K562 (cell line): Measurements from ENCODE around the gene MYO3A. TPM values are rescaled to one million over a fixed set of nuclear protein-coding genes. Genes with fewer than 3 reads are reported as not detected.

ENCODE experiments used
- ATAC-seq: fragments of 200-7000 bp; cut with Tn5 transposase; 3 replicates; pipeline ENCODE4 v1.9.1; 2020; ENCODE audit warnings: moderate library complexity
- BruUV-seq: library from RNA; stranded (reverse); fragments of 400-500 nt; replicated peaks from 2 replicates; lab custom pipeline; 2021; lab: Mats Ljungman, UMichigan
- CTCF ChIA-PET: fragments of 300-600 bp; formaldehyde crosslinking; extraction: SDS; loops from one replicate; lab custom pipeline; 2021; ENCODE audit warnings: low intra/inter-chr PET ratio; lab: Yijun Ruan, JAX
- POLR2A ChIA-PET: fragments of 300-600, 350-650 bp; sonication (Branson Sonifier 250); formaldehyde crosslinking; extraction: SDS; loops from one replicate; lab custom pipeline; 2021; ENCODE audit warnings: antibody characterized with exemption, inconsistent platforms; lab: Yijun Ruan, JAX
- DNase-seq, 4 experiments: peaks; one replicate each; pipeline versions ENCODE4 v3.0.0 to v3.0.0-alpha.2; 2011 to 2018; ENCODE audit warnings: low spot score in 3 of 4, mixed read lengths in 3 of 4; ENCODE audit errors: extremely low read depth in 1 of 4
- FAIRE-seq: peaks from 2 replicates; lab custom pipeline; 2011; peaks lifted over from hg19 to GRCh38; lab: Jason Lieb, UNC
- H2AFZ ChIP-seq: 2 replicates; pipeline ENCODE4 v1.6.0; 2011; ENCODE audit warnings: low read depth, low read length, control low read depth, inconsistent platforms
- H3K27ac ChIP-seq: fragments of 200-600 bp; 3 replicates; pipeline ENCODE4 v1.8.0; 2011; ENCODE audit warnings: low read depth, mild to moderate bottlenecking, control low read depth, inconsistent platforms, low read length, moderate library complexity, mixed read lengths; ENCODE audit errors: extremely low read depth
- H3K27me3 ChIP-seq, 2 experiments: fragments of 300-600 bp in 1 of 2; 2 replicates in 1 of 2; 3 replicates in 1 of 2; pipeline versions ENCODE4 v1.6.0 to v1.8.0; 2011; ENCODE audit warnings: inconsistent platforms in 2 of 2, low read length in 2 of 2, mild to moderate bottlenecking in 1 of 2, mixed read lengths in 1 of 2, moderate library complexity in 1 of 2; ENCODE audit not compliant: control insufficient read depth in 2 of 2, insufficient read depth in 2 of 2
- H3K36me3 ChIP-seq: fragments of 300-600 bp; 3 replicates; pipeline ENCODE4 v1.8.0; 2011; ENCODE audit warnings: mild to moderate bottlenecking, low read length, inconsistent platforms; ENCODE audit not compliant: control insufficient read depth, insufficient read depth
- H3K4me1 ChIP-seq, 2 experiments: fragments of 200-600 bp in 1 of 2; replicated peaks in 1 of 2; 2 replicates in 1 of 2; 3 replicates in 1 of 2; pipeline versions ENCODE4 v1.5.1 to v1.8.0; 2011; ENCODE audit warnings: inconsistent platforms in 2 of 2, low read length in 2 of 2, mild to moderate bottlenecking in 1 of 2, mixed read lengths in 1 of 2, moderate library complexity in 1 of 2; ENCODE audit not compliant: control insufficient read depth in 2 of 2, insufficient read depth in 2 of 2
- H3K4me2 ChIP-seq: 2 replicates; pipeline ENCODE4 v1.6.1; 2011; ENCODE audit warnings: low read length, control low read depth, inconsistent platforms, mixed read lengths; ENCODE audit not compliant: insufficient read depth
- H3K4me3 ChIP-seq: fragments of 200-600 bp; sonication (generic), shearing (Covaris generic); 2 replicates; pipeline ENCODE4 v1.5.1; 2016; ENCODE audit warnings: control low read depth, inconsistent platforms
- H3K79me2 ChIP-seq: fragments of 200-600 bp; 3 replicates; pipeline ENCODE4 v1.8.0; 2011; ENCODE audit warnings: low read length, inconsistent platforms; ENCODE audit not compliant: control insufficient read depth, insufficient read depth
- H3K9ac ChIP-seq, 2 experiments: 2 replicates each; pipeline versions ENCODE4 v1.6.0 to v1.6.1; 2011; ENCODE audit warnings: low read depth in 2 of 2, low read length in 2 of 2, control low read depth in 1 of 2, inconsistent platforms in 1 of 2, mild to moderate bottlenecking in 1 of 2, mixed read lengths in 1 of 2; ENCODE audit not compliant: insufficient read depth in 1 of 2
- H3K9me1 ChIP-seq: one replicate; pipeline ENCODE4 v1.6.0; 2011; ENCODE audit warnings: inconsistent platforms, mild to moderate bottlenecking, low read length, moderate library complexity; ENCODE audit not compliant: control insufficient read depth, insufficient read depth
- H3K9me3 ChIP-seq: replicated peaks from 2 replicates; pipeline ENCODE4 v1.5.1; 2011; ENCODE audit warnings: low read depth, low read length, inconsistent platforms; ENCODE audit not compliant: control insufficient read depth, insufficient read depth
- H4K20me1 ChIP-seq: replicated peaks from 2 replicates; pipeline ENCODE4 v1.6.1; 2011; ENCODE audit warnings: low read length, inconsistent platforms, mixed read lengths; ENCODE audit not compliant: control insufficient read depth, insufficient read depth
- ARNT ChIP-seq, 2 experiments: fragments of 450-650 bp; IDR thresholded peaks; 2 replicates each; pipeline ENCODE4 v1.6.1; 2016; ENCODE audit warnings: mild to moderate bottlenecking in 1 of 2
- DDX20 ChIP-seq: fragments of 450-650 bp; IDR thresholded peaks from 2 replicates; pipeline ENCODE4 v1.6.1; 2016; ENCODE audit warnings: missing genetic modification characterization, low read depth, mild to moderate bottlenecking, missing compliant biosample characterization, moderate library complexity
- GTF2A2 ChIP-seq: IDR thresholded peaks from 2 replicates; pipeline ENCODE4 v1.6.1; 2016; ENCODE audit warnings: mild to moderate bottlenecking, missing genetic modification characterization, missing compliant biosample characterization
- L3MBTL2 ChIP-seq: fragments of 450-650 bp; IDR thresholded peaks from 2 replicates; pipeline ENCODE4 v1.6.1; 2016; ENCODE audit warnings: mild to moderate bottlenecking, moderate library complexity
- NRF1 ChIP-seq, 2 experiments: fragments of 450-650 bp; IDR thresholded peaks in 1 of 2; conservative IDR thresholded peaks in 1 of 2; 2 replicates each; pipeline ENCODE4 v1.6.1; 2014; ENCODE audit warnings: mild to moderate bottlenecking in 2 of 2
- POLR2A ChIP-seq: fragments of 450-650 bp; conservative IDR thresholded peaks from 2 replicates; pipeline ENCODE4 v1.6.1; 2016
- RNF2 ChIP-seq: sonication (generic); IDR thresholded peaks from 2 replicates; pipeline ENCODE4 v1.6.1; 2016
- SLC30A9 ChIP-seq: fragments of 250-450 bp; sonication (Bioruptor Pico); IDR thresholded peaks from 2 replicates; pipeline ENCODE4 v1.8.0; 2022; ENCODE audit warnings: mild to moderate bottlenecking, moderate library complexity
- XRCC3 ChIP-seq: fragments of 450-650 bp; IDR thresholded peaks from 2 replicates; pipeline ENCODE4 v1.6.1; 2017; ENCODE audit warnings: mild to moderate bottlenecking, moderate library complexity
- ZNF253 ChIP-seq: fragments of 250-450 bp; sonication (Bioruptor Pico); conservative IDR thresholded peaks from 2 replicates; pipeline ENCODE4 v1.6.1; 2021; ENCODE audit warnings: mild to moderate bottlenecking
- ZNF274 ChIP-seq: IDR thresholded peaks from 2 replicates; pipeline ENCODE4 v1.6.1; 2011; ENCODE audit warnings: low read depth, mild to moderate bottlenecking, low read length, moderate library complexity, borderline replicate concordance
- ZNF583 ChIP-seq: fragments of 250-450 bp; sonication (Bioruptor Pico); IDR thresholded peaks from 2 replicates; pipeline ENCODE4 v1.4.0; 2020
- WGBS: fragments of 100-300 bp; shearing (Covaris generic); methylation state at CpG from one replicate; pipeline ENCODE4 v1.1.6; 2016; ENCODE audit warnings: low coverage, mixed read lengths; ENCODE audit not compliant: insufficient coverage; ENCODE audit errors: missing lambda C conversion rate; 5-methylcytosine and 5-hydroxymethylcytosine counted together
- in situ Hi-C: fragments of 300-500 bp; cut with MboI; formaldehyde crosslinking; loops from 4 replicates; pipeline ENCODE4 v1.15.0; 2018; ENCODE audit warnings: inconsistent platforms, mixed read lengths
- intact Hi-C: fragments of 100-400 bp; cut with micrococcal nuclease; formaldehyde crosslinking; loops from 2 replicates; pipeline ENCODE4 v1.14.2; 2022
- polyA plus RNA-seq, 8 experiments: library from polyadenylated mRNA; depleted of rRNA in 4 of 8; stranded (reverse) in 5 of 8; unstranded in 3 of 8; fragments of >200 nt; fragmentation: Nextera tagmentation in 2 of 8; fragmentation: Illumina TruSeq in 1 of 8; extraction: Ambion mirVana in 2 of 8; extraction: Trizol in 1 of 8; gene quantifications; 2 replicates each; pipeline versions ENCODE4 v1.2.1 to v1.2.3, GENCODE V29; 2011 to 2014; ENCODE audit warnings: inconsistent platforms in 1 of 8, missing spikeins in 1 of 8
- total RNA-seq, 7 experiments: library from RNA; depleted of rRNA in 6 of 7; stranded (reverse); fragments of >200 nt in 6 of 7; fragmentation: Illumina TruSeq in 2 of 7; extraction: Trizol in 2 of 7; gene quantifications; 2 replicates each; pipeline versions ENCODE4 v1.2.1 to v1.2.3, GENCODE V29; 2011 to 2021; ENCODE audit warnings: low replicate concordance in 1 of 7
- TF ChIP-seq, protein P1 (sequence below): fragments of 450-650 bp; IDR thresholded peaks from 2 replicates; pipeline ENCODE4 v1.6.1; 2014; ENCODE audit warnings: low read depth, mild to moderate bottlenecking, moderate library complexity, borderline replicate concordance
- TF ChIP-seq, protein P2 (sequence below): sonication (generic); formaldehyde crosslinking; IDR thresholded peaks from 2 replicates; pipeline ENCODE4 v1.8.0; 2022; ENCODE audit warnings: mild to moderate bottlenecking, missing genetic modification reagents

MYO3A gene
- total and polyA plus RNA-seq, 9 of the 15 experiments (the other 6 are each of a cell fraction or from before 2014, with no cell fraction given): not detected

DNA sequence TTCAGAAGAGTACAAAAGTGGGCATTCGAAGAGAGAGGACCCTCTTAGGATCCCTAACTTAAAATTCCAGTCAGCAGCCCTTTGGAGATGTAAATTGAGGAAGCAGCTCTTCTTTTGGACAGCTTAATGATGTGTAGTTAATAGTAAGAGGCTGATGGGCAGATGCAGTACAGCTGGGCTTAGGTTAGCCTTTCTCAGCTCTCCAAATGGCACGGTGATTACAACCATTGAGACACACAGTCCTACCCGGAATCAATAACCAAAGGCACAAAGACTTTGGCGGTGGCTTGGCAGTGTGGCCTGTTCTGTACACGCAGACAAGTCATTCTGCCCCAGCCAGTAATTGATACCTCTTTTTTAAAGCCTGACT lies 309.3 kb downstream of the MYO3A start:
- BruUV-seq: no TSS peak
- Histone ChIP-seq H3K4me2 (no peak overlapping the region), H3K27me3 (no peaks in the 10 kb centered on the region; a peak in 1 of 5 replicates), H3K9ac (no peak overlapping the region), H3K9me3 (no peaks in the 10 kb centered on the region), H3K79me2 (no peaks in the 10 kb centered on the region), H3K4me3 (no peak overlapping the region), H3K9me1 (no peaks in the 10 kb centered on the region), H3K4me1 (no peaks in the 10 kb centered on the region), H4K20me1 (no peaks in the 10 kb centered on the region; the same call in 1 of the 2 replicates), H3K36me3 (no peaks in the 10 kb centered on the region), H2AFZ (no peak overlapping the region), H3K27ac (no peak overlapping the region)
- no peak for FAIRE-seq
- no peak for ATAC-seq
- DNase-seq: no peak
- 0% methylated on average over 5 of the region's 5 CpGs for WGBS
- intact Hi-C loops (no loop called here), in situ Hi-C loops (no loop called here)
- ChIA-PET POLR2A (interaction anchor here (0.7 kb wide), 1 partner anchor 10 kb away, joined by 3 read pairs; no protein-coding TSS in a partner anchor), CTCF (no interaction called here)
- no peak for TF ChIP-seq XRCC3
- no peak for TF ChIP-seq GTF2A2 (tag)
- no peak for TF ChIP-seq RNF2

DNA sequence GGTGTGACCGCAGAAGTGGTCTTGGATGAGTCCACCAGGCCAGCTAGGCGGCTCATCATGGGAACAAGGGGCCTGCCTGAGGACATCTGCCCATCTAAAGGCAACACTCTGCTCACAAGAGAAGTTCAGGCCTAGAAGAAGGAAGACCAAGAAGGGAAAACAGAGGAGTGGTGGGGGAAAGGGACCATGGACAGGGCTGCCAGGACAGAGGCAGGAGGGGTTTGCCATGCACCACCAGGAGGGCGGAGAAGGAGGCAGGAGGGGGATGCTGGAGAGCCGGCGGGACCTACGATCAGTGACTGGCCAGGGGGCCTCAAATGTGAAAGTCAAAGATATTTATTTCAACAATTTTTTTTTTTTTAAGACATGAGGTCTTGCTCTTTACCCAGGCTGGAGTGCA lies 315.7 kb downstream of the MYO3A start:
- POLR2A ChIA-PET: interaction anchor here (2.4 kb wide), 1 partner anchor 10 kb away, joined by 5 read pairs; no protein-coding TSS in a partner anchor

More for the DNA sequence above, 315.7 kb downstream of the MYO3A start:
- H3K4me2 ChIP-seq: no peak overlapping the region
- no peak overlapping the region for H3K27ac ChIP-seq
- ATAC-seq: no peak
- intact Hi-C loops: no loop called here
- TF ChIP-seq ZNF253 (CRISPR knock-in tag) (no peak), NRF1 (conservative IDR thresholded peaks at IDR 0.05 in 1 of 2, IDR thresholded peaks at IDR 0.05 in 1 of 2) (no peak), SLC30A9 (CRISPR knock-in tag) (no peak), ZNF274 (no peak), POLR2A (no peak), ARNT (IDR thresholded peaks at IDR 0.05) (no peak), DDX20 (tag) (no peak), L3MBTL2 (no peak), ZNF583 (CRISPR knock-in tag) (no peak)
- TF ChIP-seq, protein P1, sequence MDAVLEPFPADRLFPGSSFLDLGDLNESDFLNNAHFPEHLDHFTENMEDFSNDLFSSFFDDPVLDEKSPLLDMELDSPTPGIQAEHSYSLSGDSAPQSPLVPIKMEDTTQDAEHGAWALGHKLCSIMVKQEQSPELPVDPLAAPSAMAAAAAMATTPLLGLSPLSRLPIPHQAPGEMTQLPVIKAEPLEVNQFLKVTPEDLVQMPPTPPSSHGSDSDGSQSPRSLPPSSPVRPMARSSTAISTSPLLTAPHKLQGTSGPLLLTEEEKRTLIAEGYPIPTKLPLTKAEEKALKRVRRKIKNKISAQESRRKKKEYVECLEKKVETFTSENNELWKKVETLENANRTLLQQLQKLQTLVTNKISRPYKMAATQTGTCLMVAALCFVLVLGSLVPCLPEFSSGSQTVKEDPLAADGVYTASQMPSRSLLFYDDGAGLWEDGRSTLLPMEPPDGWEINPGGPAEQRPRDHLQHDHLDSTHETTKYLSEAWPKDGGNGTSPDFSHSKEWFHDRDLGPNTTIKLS: no peak
- TF ChIP-seq, protein P2, sequence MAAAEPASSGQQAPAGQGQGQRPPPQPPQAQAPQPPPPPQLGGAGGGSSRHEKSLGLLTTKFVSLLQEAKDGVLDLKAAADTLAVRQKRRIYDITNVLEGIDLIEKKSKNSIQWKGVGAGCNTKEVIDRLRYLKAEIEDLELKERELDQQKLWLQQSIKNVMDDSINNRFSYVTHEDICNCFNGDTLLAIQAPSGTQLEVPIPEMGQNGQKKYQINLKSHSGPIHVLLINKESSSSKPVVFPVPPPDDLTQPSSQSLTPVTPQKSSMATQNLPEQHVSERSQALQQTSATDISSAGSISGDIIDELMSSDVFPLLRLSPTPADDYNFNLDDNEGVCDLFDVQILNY (CRISPR knock-in tag): no peak
- TF ChIP-seq, all 486 proteins: peak for 0
- no peaks in the 10 kb centered on the region for H3K4me1 ChIP-seq
- H3K4me3 ChIP-seq: no peak overlapping the region
- in situ Hi-C loops: no loop called here
- no peaks in the 10 kb centered on the region; the same call in 1 of the 2 replicates for H4K20me1 ChIP-seq
- no peak for DNase-seq
- WGBS: 0% methylated on average over 5 of the region's 6 CpGs
- FAIRE-seq: no peak
- BruUV-seq: no TSS peak
- no peaks in the 10 kb centered on the region for H3K9me1 ChIP-seq
- CTCF ChIA-PET: no interaction called here
- H3K27me3 ChIP-seq: peaks cover 0 to 2% of the 10 kb centered on the region in 2 experiments; a peak in 1 of 5 replicates
- H3K9ac ChIP-seq: no peak overlapping the region
- H3K79me2 ChIP-seq: no peaks in the 10 kb centered on the region
- H3K9me3 ChIP-seq: no peaks in the 10 kb centered on the region
- no peaks in the 10 kb centered on the region for H3K36me3 ChIP-seq
- H2AFZ ChIP-seq: no peak overlapping the region
